NCI-H748 treated with DMSO at 0.1 percent for 48 hours (cell line): ENCODE data around the gene DGKD.

Experiments
- DNase-seq: peaks from one replicate; lab custom pipeline; 2025; lab: John Stamatoyannopoulos, UW

DGKD gene

GRCh38 chr2:233461481-233461891 is 107.2 kb downstream of the DGKD start:
- no peak for DNase-seq

GRCh38 chr2:233462202-233462785 is 108.0 kb downstream of the DGKD start:
- DNase-seq: no peak

- no peak for DNase-seq
Observed at GRCh38 chr2:233462826-233463470, 108.7 kb downstream of the DGKD start.

GRCh38 chr2:233463586-233463985 is 109.3 kb downstream of the DGKD start:
- no peak for DNase-seq

GRCh38 chr2:233464056-233464455 is 109.8 kb downstream of the DGKD start:
- no peak for DNase-seq

- DNase-seq: no peak
Observed at GRCh38 chr2:233464531-233465240, 110.4 kb downstream of the DGKD start.

- DNase-seq: no peak
Observed at GRCh38 chr2:233466991-233467603, 112.8 kb downstream of the DGKD start.

- no peak for DNase-seq
Observed at GRCh38 chr2:233468047-233468740, 113.9 kb downstream of the DGKD start.

- no peak for DNase-seq
Observed at GRCh38 chr2:233468741-233469110, 114.4 kb downstream of the DGKD start.

- DNase-seq: no peak
Observed at GRCh38 chr2:233469261-233470010, 115.1 kb downstream of the DGKD start.

GRCh38 chr2:233470011-233470687 is 115.9 kb downstream of the DGKD start:
- DNase-seq: no peak

GRCh38 chr2:233470839-233471238 is 116.5 kb downstream of the DGKD start:
- no peak for DNase-seq

GRCh38 chr2:233471291-233472035 is 117.2 kb downstream of the DGKD start:
- no peak for DNase-seq

- DNase-seq: no peak
Observed at GRCh38 chr2:233473386-233473791, 119.1 kb downstream of the DGKD start.

GRCh38 chr2:233473878-233474277 is 119.6 kb downstream of the DGKD start:
- no peak for DNase-seq

GRCh38 chr2:233474308-233475160 is 120.2 kb downstream of the DGKD start:
- DNase-seq: no peak

- DNase-seq: no peak
Observed at GRCh38 chr2:233476063-233476410, 121.7 kb downstream of the DGKD start.

GRCh38 chr2:233476651-233477547 is 122.6 kb downstream of the DGKD start:
- DNase-seq: no peak
